Vagina (tissue), 2 donors: ENCODE measurements around the gene TMPRSS5. TPM values are rescaled to one million over a fixed set of nuclear protein-coding genes. Genes with fewer than 3 reads are reported as not detected.

Experiments
- DNase-seq, 2 donors: peaks; one replicate each; pipeline ENCODE4 v3.0.0-alpha.2; 2017; ENCODE audit errors: extremely low spot score in 2 of 2
- H3K27ac ChIP-seq: fragments of 200-600 bp; sonication (generic); one replicate; pipeline ENCODE4 v1.5.1; 2019
- H3K27me3 ChIP-seq: fragments of 200-600 bp; sonication (generic); one replicate; pipeline ENCODE4 v1.5.1; 2019
- H3K36me3 ChIP-seq, 2 donors: fragments of 200-600 bp; sonication (generic); one replicate each; pipeline ENCODE4 v1.5.1; 2017 to 2019
- H3K4me1 ChIP-seq: fragments of 200-600 bp; sonication (generic); one replicate; pipeline ENCODE4 v1.5.1; 2019
- H3K4me3 ChIP-seq, 2 donors: fragments of 200-600 bp; sonication (generic); 1 replicate in 1 of 2; 2 replicates in 1 of 2; pipeline ENCODE4 v1.5.1; 2016 to 2019
- H3K9me3 ChIP-seq: fragments of 200-600 bp; sonication (generic); one replicate; pipeline ENCODE4 v1.5.1; 2019
- POLR2A ChIP-seq, 2 donors: fragments of 450-650 bp; IDR thresholded peaks; one replicate each; pipeline ENCODE4 v1.6.1; 2017; ENCODE audit warnings: antibody characterized with exemption in 2 of 2, mild to moderate bottlenecking in 2 of 2, moderate library complexity in 2 of 2
- POLR2AphosphoS5 ChIP-seq, 2 donors: sonication (generic); formaldehyde crosslinking; IDR thresholded peaks; one replicate each; pipeline ENCODE4 v1.9.0; 2017; ENCODE audit warnings: antibody characterized with exemption in 2 of 2, mild to moderate bottlenecking in 2 of 2, low read depth in 1 of 2; ENCODE audit not compliant: insufficient read depth in 1 of 2
- intact Hi-C: fragments of 100-400 bp; cut with DNase I; formaldehyde crosslinking; loops from one replicate; pipeline ENCODE4 v1.15.1; 2023
- total RNA-seq: library from RNA; depleted of rRNA; stranded (reverse); fragments of >200 nt; gene quantifications from one replicate; pipeline ENCODE4 v1.2.3, GENCODE V29; 2016
- TF ChIP-seq, protein P1 (sequence below), 3 experiments: fragments of 450-650 bp in 2 of 3; fragments of 200-600 bp in 1 of 3; sonication (generic) in 1 of 3; IDR thresholded peaks; one replicate each; pipeline ENCODE4 v1.5.1; 2017 to 2019; ENCODE audit warnings: antibody characterized with exemption in 3 of 3, mild to moderate bottlenecking in 2 of 3, moderate library complexity in 2 of 3

The TMPRSS5 gene
- total RNA-seq, 1 donor from 2014 or later = not detected

DNA sequence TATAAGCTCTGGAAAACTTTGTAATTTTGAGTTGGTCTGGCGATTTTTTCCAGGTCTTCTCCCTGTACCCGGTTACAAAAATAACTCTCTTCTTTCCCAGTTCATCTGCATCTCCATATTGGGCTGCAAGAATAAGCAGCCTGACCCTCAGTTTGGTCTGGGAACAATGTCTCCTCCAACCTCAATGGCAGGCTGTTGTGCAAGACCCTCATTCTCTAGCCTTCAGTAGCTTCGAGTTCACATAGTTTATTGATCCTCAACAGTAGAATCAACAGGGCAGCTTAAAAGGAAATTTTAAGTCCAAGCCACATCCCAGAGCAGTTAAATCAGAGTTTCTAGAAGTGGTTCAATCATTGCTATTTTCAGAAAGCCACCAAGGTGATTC lies 35.3 kb downstream of the TMPRSS5 start:
- no peak overlapping the region for H3K4me3 ChIP-seq
- H3K27me3 ChIP-seq = no peaks in the 10 kb centered on the region
- peaks cover 4% of the 10 kb centered on the region for H3K4me1 ChIP-seq
- no peaks in the 10 kb centered on the region for H3K36me3 ChIP-seq
- H3K9me3 ChIP-seq = no peaks in the 10 kb centered on the region
- no peak for DNase-seq
- TF ChIP-seq, protein P1, sequence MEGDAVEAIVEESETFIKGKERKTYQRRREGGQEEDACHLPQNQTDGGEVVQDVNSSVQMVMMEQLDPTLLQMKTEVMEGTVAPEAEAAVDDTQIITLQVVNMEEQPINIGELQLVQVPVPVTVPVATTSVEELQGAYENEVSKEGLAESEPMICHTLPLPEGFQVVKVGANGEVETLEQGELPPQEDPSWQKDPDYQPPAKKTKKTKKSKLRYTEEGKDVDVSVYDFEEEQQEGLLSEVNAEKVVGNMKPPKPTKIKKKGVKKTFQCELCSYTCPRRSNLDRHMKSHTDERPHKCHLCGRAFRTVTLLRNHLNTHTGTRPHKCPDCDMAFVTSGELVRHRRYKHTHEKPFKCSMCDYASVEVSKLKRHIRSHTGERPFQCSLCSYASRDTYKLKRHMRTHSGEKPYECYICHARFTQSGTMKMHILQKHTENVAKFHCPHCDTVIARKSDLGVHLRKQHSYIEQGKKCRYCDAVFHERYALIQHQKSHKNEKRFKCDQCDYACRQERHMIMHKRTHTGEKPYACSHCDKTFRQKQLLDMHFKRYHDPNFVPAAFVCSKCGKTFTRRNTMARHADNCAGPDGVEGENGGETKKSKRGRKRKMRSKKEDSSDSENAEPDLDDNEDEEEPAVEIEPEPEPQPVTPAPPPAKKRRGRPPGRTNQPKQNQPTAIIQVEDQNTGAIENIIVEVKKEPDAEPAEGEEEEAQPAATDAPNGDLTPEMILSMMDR (IDR thresholded peaks at IDR 0.05) = no peak
- TF ChIP-seq POLR2A (IDR thresholded peaks at IDR 0.05) (no peak), POLR2AphosphoS5 (IDR thresholded peaks at IDR 0.05; ENCODE audit: insufficient read depth in 1 of 2, low read depth in 1 of 2) (no peak)
- intact Hi-C loops = no loop called here
- no peak overlapping the region for H3K27ac ChIP-seq

- Histone ChIP-seq H3K4me3 (no peak overlapping the region), H3K4me1 (no peaks in the 10 kb centered on the region), H3K27ac (no peak overlapping the region), H3K27me3 (no peaks in the 10 kb centered on the region), H3K9me3 (no peaks in the 10 kb centered on the region), H3K36me3 (no peaks in the 10 kb centered on the region)
- DNase-seq = no peak
- intact Hi-C loops = no loop called here
- no peak for TF ChIP-seq POLR2AphosphoS5 (IDR thresholded peaks at IDR 0.05; ENCODE audit: insufficient read depth in 1 of 2, low read depth in 1 of 2)
- TF ChIP-seq, protein P1 (IDR thresholded peaks at IDR 0.05) = no peak
- TF ChIP-seq POLR2A (IDR thresholded peaks at IDR 0.05) = no peak
These were observed 35.8 kb downstream of the TMPRSS5 start for GRCh38 chr11:113670149-113670830.

DNA sequence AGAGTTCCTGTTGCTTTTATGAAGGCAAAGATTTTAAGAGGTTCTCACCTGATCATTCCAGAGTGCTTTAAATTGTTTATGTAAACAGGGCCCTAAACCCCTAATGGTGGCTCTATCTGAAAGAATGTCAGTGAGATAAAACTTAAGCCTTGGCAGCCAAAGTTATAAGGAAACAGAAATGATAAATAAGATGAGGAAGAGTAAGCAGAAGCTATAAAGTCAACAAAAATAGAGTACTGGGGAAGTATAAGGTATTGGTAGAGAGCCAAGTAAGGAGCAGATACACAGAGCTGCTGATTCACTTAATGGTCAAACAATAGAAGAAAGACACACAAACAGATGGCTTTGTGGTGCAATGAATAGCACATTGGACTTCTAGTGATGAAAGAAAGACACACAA lies 37.9 kb downstream of the TMPRSS5 start:
- TF ChIP-seq POLR2AphosphoS5 (IDR thresholded peaks at IDR 0.05; ENCODE audit: insufficient read depth in 1 of 2, low read depth in 1 of 2) (no peak), POLR2A (IDR thresholded peaks at IDR 0.05) (no peak)
- TF ChIP-seq, protein P1 (IDR thresholded peaks at IDR 0.05) = no peak
- intact Hi-C loops = no loop called here
- Histone ChIP-seq H3K9me3 (no peaks in the 10 kb centered on the region), H3K4me3 (no peak overlapping the region), H3K4me1 (no peaks in the 10 kb centered on the region), H3K27ac (no peak overlapping the region), H3K36me3 (no peaks in the 10 kb centered on the region), H3K27me3 (no peaks in the 10 kb centered on the region)
- DNase-seq = no peak

- no peak for DNase-seq
These were observed 38.3 kb downstream of the TMPRSS5 start for GRCh38 chr11:113667801-113668200.

DNA sequence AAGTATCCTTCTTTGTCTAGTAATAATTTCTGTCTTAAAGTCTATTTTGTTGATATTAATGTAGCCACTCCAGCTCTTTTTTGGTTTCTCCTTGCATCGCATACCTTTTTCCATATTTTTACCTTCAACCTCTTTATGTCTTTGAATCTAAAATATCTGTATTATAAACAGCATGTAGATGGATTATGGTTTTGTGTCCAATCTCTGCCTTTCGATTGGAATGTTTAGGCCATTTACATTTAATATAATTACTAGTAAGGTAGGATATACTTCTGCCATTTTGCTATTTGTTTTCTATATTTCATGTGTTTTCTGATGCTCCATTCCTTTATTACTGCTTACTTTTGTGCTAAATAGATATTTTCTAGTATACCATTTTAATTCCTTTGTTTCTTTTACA lies 39.5 kb downstream of the TMPRSS5 start:
- TF ChIP-seq POLR2AphosphoS5 (IDR thresholded peaks at IDR 0.05; ENCODE audit: insufficient read depth in 1 of 2, low read depth in 1 of 2) = no peak
- TF ChIP-seq POLR2A (IDR thresholded peaks at IDR 0.05) = no peak
- TF ChIP-seq, protein P1 (IDR thresholded peaks at IDR 0.05) = no peak
- Histone ChIP-seq H3K4me3 (no peak overlapping the region), H3K4me1 (no peaks in the 10 kb centered on the region), H3K27ac (no peak overlapping the region), H3K27me3 (no peaks in the 10 kb centered on the region), H3K36me3 (no peaks in the 10 kb centered on the region), H3K9me3 (no peaks in the 10 kb centered on the region)
- intact Hi-C loops = no loop called here
- DNase-seq = no peak

More at GRCh38 chr11:113667801-113668200, 38.3 kb downstream of the TMPRSS5 start:
- H3K27ac ChIP-seq = no peak overlapping the region
- H3K4me1 ChIP-seq = no peaks in the 10 kb centered on the region
- intact Hi-C loops = no loop called here
- TF ChIP-seq, protein P1 (IDR thresholded peaks at IDR 0.05) = no peak
- TF ChIP-seq POLR2A (IDR thresholded peaks at IDR 0.05) (no peak), POLR2AphosphoS5 (IDR thresholded peaks at IDR 0.05; ENCODE audit: insufficient read depth in 1 of 2, low read depth in 1 of 2) (no peak)
- no peaks in the 10 kb centered on the region for H3K9me3 ChIP-seq
- no peak overlapping the region for H3K4me3 ChIP-seq
- no peaks in the 10 kb centered on the region for H3K36me3 ChIP-seq
- H3K27me3 ChIP-seq = no peaks in the 10 kb centered on the region
